H1 (cell line): ENCODE data around the gene NPHP4. TPM values are rescaled to one million over a fixed set of nuclear protein-coding genes. Genes with fewer than 3 reads are reported as not detected.

ENCODE experiments used
- CTCF ChIA-PET: fragments of 300-600 bp; sonication (Branson Sonifier 250); formaldehyde crosslinking; loops from one replicate; lab custom pipeline; 2021; ENCODE audit not compliant: partially characterized antibody; lab: Charles Lee
- POLR2A ChIA-PET: fragments of 300-600 bp; sonication (Branson Sonifier 250); formaldehyde crosslinking; loops from one replicate; lab custom pipeline; 2021; ENCODE audit warnings: inconsistent platforms; ENCODE audit not compliant: partially characterized antibody; lab: Charles Lee
- DNase-seq, 2 experiments: peaks; one replicate each; pipeline versions ENCODE4 v3.0.0 to v3.0.0-alpha.2; 2010 to 2022; ENCODE audit warnings: low spot score in 2 of 2, low read depth in 1 of 2, mixed read lengths in 1 of 2
- FAIRE-seq: peaks from 2 replicates; lab custom pipeline; 2011; peaks lifted over from hg19 to GRCh38; lab: Jason Lieb, UNC
- H2AFZ ChIP-seq: 2 replicates; pipeline ENCODE4 v1.8.1; 2012; ENCODE audit warnings: low read length, inconsistent platforms
- H2AK5ac ChIP-seq: 2 replicates; pipeline ENCODE4 v1.6.1; 2013; ENCODE audit warnings: low read depth, low read length
- H2BK120ac ChIP-seq: replicated peaks from 2 replicates; pipeline ENCODE3; 2013; ENCODE audit warnings: low read depth, low read length, inconsistent platforms
- H2BK12ac ChIP-seq: 2 replicates; pipeline ENCODE4 v1.6.1; 2013; ENCODE audit warnings: low read depth, low read length
- H2BK15ac ChIP-seq: 2 replicates; pipeline ENCODE4 v1.6.1; 2013; ENCODE audit warnings: low read length
- H2BK20ac ChIP-seq: 2 replicates; pipeline ENCODE4 v1.6.1; 2013; ENCODE audit warnings: low read length
- H2BK5ac ChIP-seq: 2 replicates; pipeline ENCODE4 v1.6.1; 2013; ENCODE audit warnings: low read depth, low read length
- H3K14ac ChIP-seq: 2 replicates; pipeline ENCODE4 v1.6.1; 2013; ENCODE audit warnings: inconsistent platforms; ENCODE audit not compliant: insufficient read length
- H3K18ac ChIP-seq: 2 replicates; pipeline ENCODE4 v1.6.1; 2013; ENCODE audit warnings: low read length; ENCODE audit errors: extremely low read depth
- H3K23ac ChIP-seq: 2 replicates; pipeline ENCODE4 v1.6.1; 2013; ENCODE audit warnings: inconsistent platforms; ENCODE audit not compliant: insufficient read length
- H3K23me2 ChIP-seq: 2 replicates; pipeline ENCODE4 v1.6.1; 2013; ENCODE audit warnings: low read depth, low read length
- H3K27ac ChIP-seq: 2 replicates; pipeline ENCODE4 v1.6.1; 2011; ENCODE audit warnings: low read depth, low read length, inconsistent platforms
- H3K27me3 ChIP-seq, 4 experiments: replicated peaks in 1 of 4; 1 replicate in 1 of 4; 2 replicates in 3 of 4; pipeline versions ENCODE4 v1.6.1 to v1.8.1; 2011 to 2013; ENCODE audit warnings: low read length in 3 of 4, mild to moderate bottlenecking in 3 of 4, inconsistent platforms in 2 of 4, mixed read lengths in 2 of 4, moderate library complexity in 1 of 4; ENCODE audit not compliant: control insufficient read depth in 3 of 4, insufficient read depth in 3 of 4; ENCODE audit errors: extremely low read depth in 1 of 4
- H3K36me3 ChIP-seq, 4 experiments: 2 replicates each; pipeline versions ENCODE4 v1.6.1 to v1.8.1; 2011 to 2013; ENCODE audit warnings: mild to moderate bottlenecking in 4 of 4, low read length in 3 of 4, moderate library complexity in 2 of 4, control low read depth in 1 of 4, inconsistent platforms in 1 of 4; ENCODE audit not compliant: insufficient read depth in 4 of 4, control insufficient read depth in 2 of 4
- H3K4ac ChIP-seq: replicated peaks from 2 replicates; pipeline ENCODE3; 2013; ENCODE audit warnings: low read length, low read depth, mixed read lengths, inconsistent platforms; ENCODE audit not compliant: insufficient read length
- H3K4me1 ChIP-seq, 4 experiments: replicated peaks in 1 of 4; 1 replicate in 1 of 4; 2 replicates in 3 of 4; pipeline versions ENCODE4 v1.6.1 to v1.8.1; 2011 to 2013; ENCODE audit warnings: low read length in 3 of 4, inconsistent platforms in 2 of 4, mixed read lengths in 1 of 4; ENCODE audit not compliant: insufficient read depth in 4 of 4, control insufficient read depth in 3 of 4
- H3K4me2 ChIP-seq, 2 experiments: 2 replicates each; pipeline versions ENCODE4 v1.6.1 to v1.8.1; 2011 to 2013; ENCODE audit warnings: low read depth in 2 of 2, low read length in 2 of 2, control low read depth in 1 of 2, inconsistent platforms in 1 of 2, mild to moderate bottlenecking in 1 of 2; ENCODE audit not compliant: insufficient read depth in 1 of 2
- H3K4me3 ChIP-seq, 4 experiments: fragments of 200-600, 300-600 bp in 1 of 4; sonication (generic), shearing (Covaris generic), sonication (Bioruptor Twin) in 1 of 4; 2 replicates each; pipeline versions ENCODE4 v1.5.1 to v1.8.1; 2011 to 2016; ENCODE audit warnings: low read length in 4 of 4, low read depth in 3 of 4, control low read depth in 2 of 4, inconsistent platforms in 2 of 4, mild to moderate bottlenecking in 2 of 4, mixed read lengths in 1 of 4, moderate library complexity in 1 of 4; ENCODE audit not compliant: insufficient read depth in 2 of 4; ENCODE audit errors: extremely low read depth in 1 of 4
- H3K56ac ChIP-seq: replicated peaks from 2 replicates; pipeline ENCODE3; 2013; ENCODE audit warnings: low read depth, mild to moderate bottlenecking, mixed read lengths, low read length, inconsistent platforms; ENCODE audit not compliant: insufficient read length
- H3K79me1 ChIP-seq: 2 replicates; pipeline ENCODE4 v1.6.1; 2013; ENCODE audit warnings: low read depth, low read length, control low read depth
- H3K79me2 ChIP-seq, 2 experiments: 2 replicates each; pipeline versions ENCODE4 v1.6.1 to v1.8.1; 2012 to 2013; ENCODE audit warnings: low read length in 2 of 2, mild to moderate bottlenecking in 2 of 2, inconsistent platforms in 1 of 2; ENCODE audit not compliant: insufficient read depth in 2 of 2, control insufficient read depth in 1 of 2
- H3K9ac ChIP-seq, 4 experiments: replicated peaks in 1 of 4; 1 replicate in 1 of 4; 2 replicates in 3 of 4; pipeline versions ENCODE4 v1.6.1 to v1.8.1; 2011 to 2013; ENCODE audit warnings: low read depth in 3 of 4, low read length in 3 of 4, control low read depth in 2 of 4, mild to moderate bottlenecking in 2 of 4, moderate library complexity in 2 of 4, inconsistent platforms in 1 of 4; ENCODE audit errors: extremely low read depth in 1 of 4
- H3K9me3 ChIP-seq, 2 experiments: 2 replicates each; pipeline versions ENCODE4 v1.6.1 to v1.8.1; 2012 to 2013; ENCODE audit warnings: mild to moderate bottlenecking in 2 of 2, moderate library complexity in 2 of 2, control low read depth in 1 of 2, inconsistent platforms in 1 of 2, low read depth in 1 of 2, low read length in 1 of 2, mixed read lengths in 1 of 2; ENCODE audit not compliant: insufficient read depth in 2 of 2
- H4K20me1 ChIP-seq, 2 experiments: replicated peaks in 1 of 2; 2 replicates each; pipeline versions ENCODE3 to v1.8.1; 2011 to 2013; ENCODE audit warnings: inconsistent platforms in 2 of 2, low read length in 2 of 2, mild to moderate bottlenecking in 1 of 2; ENCODE audit not compliant: insufficient read depth in 2 of 2, control insufficient read depth in 1 of 2
- H4K5ac ChIP-seq: 2 replicates; pipeline ENCODE4 v1.6.1; 2013; ENCODE audit warnings: low read length, low read depth, mixed read lengths, inconsistent platforms; ENCODE audit not compliant: insufficient read length
- H4K8ac ChIP-seq: 2 replicates; pipeline ENCODE4 v1.8.0; 2013; ENCODE audit warnings: mild to moderate bottlenecking, moderate library complexity, low read length, inconsistent platforms; ENCODE audit not compliant: insufficient read depth; ENCODE audit errors: extremely low read depth
- H4K91ac ChIP-seq: replicated peaks from 2 replicates; pipeline ENCODE3; 2013; ENCODE audit warnings: low read length, mixed read lengths, inconsistent platforms; ENCODE audit not compliant: insufficient read length
- CHD2 ChIP-seq: IDR thresholded peaks from 2 replicates; pipeline ENCODE4 v1.6.1; 2012; ENCODE audit warnings: low read length, improper control_type of control experiment
- EGR1 ChIP-seq: IDR thresholded peaks from 2 replicates; pipeline ENCODE4 v1.6.1; 2011; ENCODE audit warnings: low read depth, low read length, borderline replicate concordance
- POLR2A ChIP-seq, 2 experiments: IDR thresholded peaks; 1 replicate in 1 of 2; 2 replicates in 1 of 2; pipeline ENCODE4 v1.6.1; 2011; ENCODE audit warnings: low read depth in 2 of 2, low read length in 2 of 2, mild to moderate bottlenecking in 2 of 2; ENCODE audit errors: control extremely low read depth in 1 of 2
- RNF2 ChIP-seq: fragments of 200-900, 300-1000 bp; sonication (generic); IDR thresholded peaks from 2 replicates; pipeline ENCODE4 v1.7.1; 2016; ENCODE audit warnings: borderline replicate concordance, low read depth, mild to moderate bottlenecking, antibody characterized with exemption, low read length; ENCODE audit not compliant: poor library complexity, severe bottlenecking; ENCODE audit errors: missing control alignments
- SIN3A ChIP-seq, 2 experiments: IDR thresholded peaks in 1 of 2; conservative IDR thresholded peaks in 1 of 2; 2 replicates each; pipeline ENCODE4 v1.6.1; 2011 to 2012; ENCODE audit warnings: low read length in 2 of 2, improper control_type of control experiment in 1 of 2, low read depth in 1 of 2, mild to moderate bottlenecking in 1 of 2
- TAF7 ChIP-seq: optimal IDR thresholded peaks from 2 replicates; pipeline ENCODE3; 2011; ENCODE audit warnings: low read depth, mild to moderate bottlenecking, inconsistent platforms, low read length, moderate library complexity, borderline replicate concordance
- WGBS, 2 experiments: shearing (Covaris generic) in 1 of 2; methylation state at CpG; one replicate each; pipeline versions ENCODE4 v1.1.6 to v1.1.7; 2013 to 2015; ENCODE audit warnings: low lambda C conversion rate in 2 of 2, mixed read lengths in 2 of 2, inconsistent platforms in 1 of 2, low coverage in 1 of 2, missing lambda C conversion rate in 1 of 2; ENCODE audit not compliant: insufficient replicate concordance in 2 of 2, insufficient coverage in 1 of 2, insufficient read length in 1 of 2; ENCODE audit errors: extremely low coverage in 1 of 2, missing lambda C conversion rate in 1 of 2; 5-methylcytosine and 5-hydroxymethylcytosine counted together
- polyA plus RNA-seq, 7 experiments: library from polyadenylated mRNA; depleted of rRNA in 3 of 7; stranded (reverse) in 5 of 7; unstranded in 2 of 7; fragments of >200 nt in 5 of 7; fragments of 200-250 nt in 2 of 7; gene quantifications; 1 replicate in 5 of 7; 2 replicates in 1 of 7; 4 replicates in 1 of 7; pipeline versions ENCODE4 v1.2.1 to v1.2.3, GENCODE V29; 2011 to 2013; ENCODE audit warnings: missing spikeins in 2 of 7, mixed read lengths in 2 of 7
- total RNA-seq: library from RNA; stranded (reverse); fragmentation: NEBNext Ultra II Directional; extraction: Animal tissue kit (Norgen Biotek cat#: 25700); gene quantifications from 2 replicates; pipeline ENCODE4 v1.2.1, GENCODE V29; 2021

Gene NPHP4
- total and polyA plus RNA-seq, 2 of the 8 experiments (the other 6 are each of a cell fraction or from before 2014, with no cell fraction given), result 5.8 to 14.0 TPM

GRCh38 chr1:5933676-5934057 lies 58.6 kb downstream of the NPHP4 start:
- H4K91ac ChIP-seq, result no peak overlapping the region
- H2AK5ac ChIP-seq, result no peak overlapping the region
- no peak overlapping the region for H4K5ac ChIP-seq
- H3K4me1 ChIP-seq, result peaks cover 0 to 13% (median 3%) of the 10 kb centered on the region in 4 experiments; a peak in 3 of 7 replicates
- no peak overlapping the region for H3K4me3 ChIP-seq
- no peak overlapping the region for H2BK12ac ChIP-seq
- H3K14ac ChIP-seq, result no peak overlapping the region
- no peak overlapping the region for H2BK20ac ChIP-seq
- H3K79me2 ChIP-seq, result no peaks in the 10 kb centered on the region
- TF ChIP-seq CHD2 (no peak), POLR2A (IDR thresholded peaks at IDR 0.05; ENCODE audit: control extremely low read depth in 1 of 2, low read depth in 2 of 2, low read length in 2 of 2) (no peak), SIN3A (conservative IDR thresholded peaks at IDR 0.05 in 1 of 2, IDR thresholded peaks at IDR 0.05 in 1 of 2; ENCODE audit: low read depth in 1 of 2, low read length in 2 of 2) (no peak), EGR1 (no peak), TAF7 (no peak), RNF2 (no peak)
- no peaks in the 10 kb centered on the region for H4K20me1 ChIP-seq
- no peaks in the 10 kb centered on the region for H3K79me1 ChIP-seq
- no peaks in the 10 kb centered on the region for H3K23me2 ChIP-seq
- no peak overlapping the region for H3K18ac ChIP-seq
- H3K27ac ChIP-seq, result no peak overlapping the region
- no peak for DNase-seq
- peaks cover 0 to 10% of the 10 kb centered on the region in 2 experiments; a peak in 1 of 4 replicates for H3K9me3 ChIP-seq
- H2BK5ac ChIP-seq, result no peak overlapping the region
- H2AFZ ChIP-seq, result no peak overlapping the region
- no peak overlapping the region for H2BK15ac ChIP-seq
- no peak overlapping the region for H3K4ac ChIP-seq
- POLR2A ChIA-PET, result interaction anchor here (1.3 kb wide), 1 partner anchor 27 kb away, joined by 4 read pairs; no protein-coding TSS in a partner anchor
- WGBS, 2 experiments, result 87% methylated on average over 7 of the region's 7 CpGs; no CpG with 5 or more reads in 1 of the 2 experiments
- no peaks in the 10 kb centered on the region for H3K27me3 ChIP-seq
- H2BK120ac ChIP-seq, result no peak overlapping the region
- no peak for FAIRE-seq
- CTCF ChIA-PET, result interaction anchor here (1.0 to 2.2 kb wide), 6 partner anchors 10 to 95 kb away, joined by 3 to 7 read pairs (median 4); no protein-coding TSS in a partner anchor
- no peak overlapping the region for H3K9ac ChIP-seq
- no peak overlapping the region for H3K4me2 ChIP-seq
- no peak overlapping the region for H3K23ac ChIP-seq
- peaks cover 0 to 9% (median 2%) of the 10 kb centered on the region in 4 experiments; a peak in 5 of 8 replicates for H3K36me3 ChIP-seq
- no peak overlapping the region for H3K56ac ChIP-seq
- no peak overlapping the region for H4K8ac ChIP-seq
